Liver (tissue), 9 donors: Measurements from ENCODE around the gene EIPR1. TPM values are rescaled to one million over a fixed set of nuclear protein-coding genes. Genes with fewer than 3 reads are reported as not detected.

ENCODE experiments used
- DNase-seq: peaks from one replicate; pipeline ENCODE4 v3.0.0-alpha.2; 2017; ENCODE audit warnings: low spot score
- H3K27ac ChIP-seq, 2 donors: one replicate each; pipeline ENCODE4 v1.7.0; 2013; ENCODE audit warnings: inconsistent platforms in 2 of 2, low read length in 2 of 2, control low read depth in 1 of 2, low read depth in 1 of 2, mild to moderate bottlenecking in 1 of 2
- H3K27me3 ChIP-seq, 4 donors: one replicate each; pipeline versions ENCODE4 v1.6.1 to v1.7.0; 2013; ENCODE audit warnings: low read length in 3 of 4, inconsistent platforms in 1 of 4, mild to moderate bottlenecking in 1 of 4, moderate library complexity in 1 of 4; ENCODE audit not compliant: control insufficient read depth in 4 of 4, insufficient read depth in 4 of 4
- H3K36me3 ChIP-seq, 4 donors: one replicate each; pipeline versions ENCODE4 v1.6.1 to v1.7.0; 2013; ENCODE audit warnings: low read length in 3 of 4, mild to moderate bottlenecking in 3 of 4, low read depth in 1 of 4, moderate library complexity in 1 of 4; ENCODE audit not compliant: control insufficient read depth in 4 of 4, insufficient read depth in 3 of 4
- H3K4me1 ChIP-seq, 4 donors: one replicate each; pipeline versions ENCODE4 v1.6.1 to v1.7.0; 2013; ENCODE audit warnings: low read length in 3 of 4, mild to moderate bottlenecking in 3 of 4, moderate library complexity in 1 of 4; ENCODE audit not compliant: control insufficient read depth in 4 of 4, insufficient read depth in 4 of 4
- H3K4me3 ChIP-seq, 3 donors: one replicate each; pipeline versions ENCODE4 v1.6.1 to v1.7.0; 2013; ENCODE audit warnings: low read length in 3 of 3, control low read depth in 1 of 3, low read depth in 1 of 3, mild to moderate bottlenecking in 1 of 3
- H3K9ac ChIP-seq, 2 donors: one replicate each; pipeline ENCODE4 v1.7.0; 2013; ENCODE audit warnings: low read length in 2 of 2, mild to moderate bottlenecking in 2 of 2, moderate library complexity in 2 of 2, control low read depth in 1 of 2, low read depth in 1 of 2
- H3K9me3 ChIP-seq, 4 donors: one replicate each; pipeline versions ENCODE4 v1.6.1 to v1.7.0; 2013; ENCODE audit warnings: low read length in 3 of 4; ENCODE audit not compliant: control insufficient read depth in 4 of 4
- EGR1 ChIP-seq, 2 donors: IDR thresholded peaks; 2 replicates each; pipeline ENCODE4 v1.6.1; 2016 to 2018; ENCODE audit warnings: antibody characterized with exemption in 2 of 2, low read depth in 2 of 2
- FOXA1 ChIP-seq: IDR thresholded peaks from 2 replicates; pipeline ENCODE4 v1.6.1; 2016; ENCODE audit warnings: antibody characterized with exemption
- FOXA2 ChIP-seq: IDR thresholded peaks from 2 replicates; pipeline ENCODE4 v1.6.1; 2016; ENCODE audit warnings: antibody characterized with exemption
- GABPA ChIP-seq, 2 donors: IDR thresholded peaks in 1 of 2; conservative IDR thresholded peaks in 1 of 2; 2 replicates each; pipeline ENCODE4 v1.6.1; 2016; ENCODE audit warnings: antibody characterized with exemption in 2 of 2, mild to moderate bottlenecking in 1 of 2, moderate library complexity in 1 of 2
- HNF4A ChIP-seq, 2 donors: conservative IDR thresholded peaks; 2 replicates each; pipeline ENCODE4 v1.6.1; 2016; ENCODE audit warnings: antibody characterized with exemption in 2 of 2, mild to moderate bottlenecking in 2 of 2
- HNF4G ChIP-seq: IDR thresholded peaks from 2 replicates; pipeline ENCODE4 v1.6.1; 2016; ENCODE audit warnings: antibody characterized with exemption
- JUND ChIP-seq, 2 donors: IDR thresholded peaks; 2 replicates each; pipeline ENCODE4 v1.6.1; 2016; ENCODE audit warnings: antibody characterized with exemption in 2 of 2
- NR2F2 ChIP-seq: IDR thresholded peaks from 2 replicates; pipeline ENCODE4 v1.6.1; 2016; ENCODE audit warnings: antibody characterized with exemption
- RAD21 ChIP-seq, 2 donors: IDR thresholded peaks; 2 replicates each; pipeline ENCODE4 v1.6.1; 2016; ENCODE audit warnings: antibody characterized with exemption in 2 of 2, mild to moderate bottlenecking in 2 of 2
- RXRA ChIP-seq, 2 donors: IDR thresholded peaks; 2 replicates each; pipeline ENCODE4 v1.6.1; 2017 to 2018; ENCODE audit warnings: antibody characterized with exemption in 2 of 2, mild to moderate bottlenecking in 1 of 2
- SP1 ChIP-seq: IDR thresholded peaks from 2 replicates; pipeline ENCODE4 v1.6.1; 2018; ENCODE audit warnings: antibody characterized with exemption, mild to moderate bottlenecking
- TAF1 ChIP-seq: conservative IDR thresholded peaks from 2 replicates; pipeline ENCODE4 v1.6.1; 2016; ENCODE audit warnings: antibody characterized with exemption, mild to moderate bottlenecking
- YY1 ChIP-seq: IDR thresholded peaks from 2 replicates; pipeline ENCODE4 v1.6.1; 2016; ENCODE audit warnings: antibody characterized with exemption, mild to moderate bottlenecking
- WGBS: extraction: QIAGEN DNeasy Blood & Tissue Kit; methylation state at CpG from one replicate; pipeline ENCODE4 v1.1.7; 2013; 5-methylcytosine and 5-hydroxymethylcytosine counted together
- polyA plus RNA-seq, 2 donors: library from polyadenylated mRNA; stranded (reverse) in 1 of 2; unstranded in 1 of 2; fragments of 200-250 nt in 1 of 2; fragments of >200 nt in 1 of 2; fragmentation: Nextera tagmentation in 1 of 2; extraction: Ambion mirVana in 1 of 2; gene quantifications; one replicate each; pipeline versions ENCODE4 v1.2.1 to v1.2.3, GENCODE V29; 2013 to 2015
- total RNA-seq, 2 donors: library from RNA; depleted of rRNA; stranded (reverse); fragments of >200 nt; gene quantifications; one replicate each; pipeline ENCODE4 v1.2.3, GENCODE V29; 2014
- TF ChIP-seq, protein P1 (sequence below): IDR thresholded peaks from 2 replicates; pipeline ENCODE4 v1.6.1; 2016; ENCODE audit warnings: antibody characterized with exemption
- TF ChIP-seq, protein P2 (sequence below): IDR thresholded peaks from 2 replicates; pipeline ENCODE4 v1.6.1; 2016; ENCODE audit warnings: antibody characterized with exemption, mild to moderate bottlenecking
- TF ChIP-seq, protein P3 (sequence below): IDR thresholded peaks from 2 replicates; pipeline ENCODE4 v1.6.1; 2016; ENCODE audit warnings: antibody characterized with exemption
- donor health status: healthy.
- donor health status: healthy.
- donor health status: healthy.
- donor health status: healthy.
- donor health status: healthy.

EIPR1 gene
- total and polyA plus RNA-seq, 4 donors, result 7.6 to 12.1 (median 11.4) TPM

DNA sequence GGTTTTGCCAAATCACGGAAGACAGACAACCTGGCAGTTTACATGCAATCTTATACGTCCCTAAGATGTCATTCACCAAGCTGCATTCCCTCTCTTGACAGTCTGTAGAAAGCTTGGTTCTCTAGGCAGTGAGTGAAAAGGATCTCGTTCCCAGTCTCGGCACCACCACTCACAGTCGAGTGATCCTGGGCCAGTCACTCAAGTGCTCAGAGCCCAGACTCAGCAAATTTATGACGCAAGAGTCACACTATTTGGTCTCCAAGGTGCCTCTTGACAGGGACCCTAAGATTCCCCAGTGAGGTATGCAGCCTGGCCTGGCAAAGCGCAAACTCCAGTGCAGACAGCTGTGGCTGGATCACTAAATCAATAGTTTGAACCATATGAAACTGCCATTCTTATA lies 77.9 kb downstream of the EIPR1 start:
- H3K9ac ChIP-seq, result no peak overlapping the region
- H3K4me1 ChIP-seq, result peaks cover 5 to 17% (median 12%) of the 10 kb centered on the region in 4 donors
- no peaks in the 10 kb centered on the region for H3K27me3 ChIP-seq
- H3K36me3 ChIP-seq, result peaks cover 0 to 2% (median 0%) of the 10 kb centered on the region in 4 donors
- WGBS, result 97% methylated on average over 7 of the region's 7 CpGs
- no peak overlapping the region for H3K27ac ChIP-seq
- TF ChIP-seq FOXA2 (no peak), TAF1 (no peak), RXRA (IDR thresholded peaks at IDR 0.05) (no peak), YY1 (no peak), RAD21 (IDR thresholded peaks at IDR 0.05) (no peak), FOXA1 (no peak), EGR1 (IDR thresholded peaks at IDR 0.05; ENCODE audit: low read depth in 2 of 2) (no peak), HNF4A (conservative IDR thresholded peaks at IDR 0.05) (no peak), SP1 (no peak), HNF4G (no peak)
- TF ChIP-seq, protein P1, sequence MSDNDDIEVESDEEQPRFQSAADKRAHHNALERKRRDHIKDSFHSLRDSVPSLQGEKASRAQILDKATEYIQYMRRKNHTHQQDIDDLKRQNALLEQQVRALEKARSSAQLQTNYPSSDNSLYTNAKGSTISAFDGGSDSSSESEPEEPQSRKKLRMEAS, result no peak
- TF ChIP-seq, protein P2, sequence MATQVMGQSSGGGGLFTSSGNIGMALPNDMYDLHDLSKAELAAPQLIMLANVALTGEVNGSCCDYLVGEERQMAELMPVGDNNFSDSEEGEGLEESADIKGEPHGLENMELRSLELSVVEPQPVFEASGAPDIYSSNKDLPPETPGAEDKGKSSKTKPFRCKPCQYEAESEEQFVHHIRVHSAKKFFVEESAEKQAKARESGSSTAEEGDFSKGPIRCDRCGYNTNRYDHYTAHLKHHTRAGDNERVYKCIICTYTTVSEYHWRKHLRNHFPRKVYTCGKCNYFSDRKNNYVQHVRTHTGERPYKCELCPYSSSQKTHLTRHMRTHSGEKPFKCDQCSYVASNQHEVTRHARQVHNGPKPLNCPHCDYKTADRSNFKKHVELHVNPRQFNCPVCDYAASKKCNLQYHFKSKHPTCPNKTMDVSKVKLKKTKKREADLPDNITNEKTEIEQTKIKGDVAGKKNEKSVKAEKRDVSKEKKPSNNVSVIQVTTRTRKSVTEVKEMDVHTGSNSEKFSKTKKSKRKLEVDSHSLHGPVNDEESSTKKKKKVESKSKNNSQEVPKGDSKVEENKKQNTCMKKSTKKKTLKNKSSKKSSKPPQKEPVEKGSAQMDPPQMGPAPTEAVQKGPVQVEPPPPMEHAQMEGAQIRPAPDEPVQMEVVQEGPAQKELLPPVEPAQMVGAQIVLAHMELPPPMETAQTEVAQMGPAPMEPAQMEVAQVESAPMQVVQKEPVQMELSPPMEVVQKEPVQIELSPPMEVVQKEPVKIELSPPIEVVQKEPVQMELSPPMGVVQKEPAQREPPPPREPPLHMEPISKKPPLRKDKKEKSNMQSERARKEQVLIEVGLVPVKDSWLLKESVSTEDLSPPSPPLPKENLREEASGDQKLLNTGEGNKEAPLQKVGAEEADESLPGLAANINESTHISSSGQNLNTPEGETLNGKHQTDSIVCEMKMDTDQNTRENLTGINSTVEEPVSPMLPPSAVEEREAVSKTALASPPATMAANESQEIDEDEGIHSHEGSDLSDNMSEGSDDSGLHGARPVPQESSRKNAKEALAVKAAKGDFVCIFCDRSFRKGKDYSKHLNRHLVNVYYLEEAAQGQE, result no peak
- DNase-seq, result no peak
- no peaks in the 10 kb centered on the region for H3K9me3 ChIP-seq
- H3K4me3 ChIP-seq, result no peak overlapping the region

DNA sequence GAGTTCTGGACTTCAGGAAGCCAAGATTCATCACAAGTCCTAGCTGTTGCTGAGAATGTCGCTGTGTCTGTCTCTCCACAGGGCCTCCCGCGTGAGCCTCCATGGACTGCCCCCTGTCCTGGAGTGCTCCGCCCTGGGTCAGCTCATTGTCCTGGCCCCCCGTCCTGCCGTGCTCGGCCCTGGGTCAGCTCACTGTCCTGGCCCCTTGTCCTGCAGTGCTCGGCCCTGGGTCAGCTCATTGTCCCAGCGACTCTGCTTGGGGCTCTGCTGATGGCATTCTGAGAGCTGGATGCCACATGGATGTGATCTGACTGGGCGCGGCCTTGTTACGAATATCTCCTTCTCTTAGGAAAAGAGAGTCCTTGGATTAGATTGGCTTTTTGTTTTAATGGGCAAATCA lies 78.5 kb downstream of the EIPR1 start:
- H3K4me3 ChIP-seq, result no peak overlapping the region
- DNase-seq, result no peak
- no peak overlapping the region for H3K27ac ChIP-seq
- peaks cover 0 to 2% (median 0%) of the 10 kb centered on the region in 4 donors for H3K36me3 ChIP-seq
- H3K9me3 ChIP-seq, result no peaks in the 10 kb centered on the region
- no peak for TF ChIP-seq HNF4G
- TF ChIP-seq EGR1 (IDR thresholded peaks at IDR 0.05; ENCODE audit: low read depth in 2 of 2), result no peak
- TF ChIP-seq, protein P3, sequence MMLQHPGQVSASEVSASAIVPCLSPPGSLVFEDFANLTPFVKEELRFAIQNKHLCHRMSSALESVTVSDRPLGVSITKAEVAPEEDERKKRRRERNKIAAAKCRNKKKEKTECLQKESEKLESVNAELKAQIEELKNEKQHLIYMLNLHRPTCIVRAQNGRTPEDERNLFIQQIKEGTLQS, result no peak
- no peak for TF ChIP-seq SP1
- TF ChIP-seq RXRA (IDR thresholded peaks at IDR 0.05), result no peak
- TF ChIP-seq, protein P1, result no peak
- no peak for TF ChIP-seq NR2F2
- no peak for TF ChIP-seq YY1
- no peak for TF ChIP-seq JUND (IDR thresholded peaks at IDR 0.05)
- no peak for TF ChIP-seq GABPA (IDR thresholded peaks at IDR 0.05 in 1 of 2, conservative IDR thresholded peaks at IDR 0.05 in 1 of 2)
- no peak for TF ChIP-seq TAF1
- H3K27me3 ChIP-seq, result no peaks in the 10 kb centered on the region
- 97% methylated on average over 12 of the region's 12 CpGs for WGBS
- H3K9ac ChIP-seq, result no peak overlapping the region
- peaks cover 5 to 17% (median 12%) of the 10 kb centered on the region in 4 donors for H3K4me1 ChIP-seq
